Astrocyte (in vitro differentiated cells and primary cell): ENCODE measurements around the gene OSTN. TPM values are rescaled to one million over a fixed set of nuclear protein-coding genes. Genes with fewer than 3 reads are reported as not detected.

ENCODE experiments used
- DNase-seq: peaks from one replicate; pipeline ENCODE4 v3.0.0-alpha.2; 2010; ENCODE audit warnings: low read depth
- FAIRE-seq: peaks from 2 replicates; lab custom pipeline; 2011; peaks lifted over from hg19 to GRCh38; lab: Jason Lieb, UNC
- H2AFZ ChIP-seq: 2 replicates; pipeline ENCODE4 v1.6.0; 2012; ENCODE audit warnings: low read depth, low read length, inconsistent platforms
- H3K27ac ChIP-seq: 2 replicates; pipeline ENCODE4 v1.5.1; 2011; ENCODE audit warnings: low read depth, low read length, inconsistent platforms
- H3K27me3 ChIP-seq: 2 replicates; pipeline ENCODE4 v1.6.0; 2011; ENCODE audit warnings: low read length, inconsistent platforms; ENCODE audit not compliant: insufficient read depth
- H3K36me3 ChIP-seq: 2 replicates; pipeline ENCODE4 v1.5.1; 2011; ENCODE audit warnings: low read length, inconsistent platforms; ENCODE audit not compliant: insufficient read depth
- H3K4me1 ChIP-seq: 2 replicates; pipeline ENCODE4 v1.5.1; 2011; ENCODE audit warnings: low read length, inconsistent platforms; ENCODE audit not compliant: insufficient read depth
- H3K4me2 ChIP-seq: 2 replicates; pipeline ENCODE4 v1.6.0; 2012; ENCODE audit warnings: low read length, inconsistent platforms
- H3K4me3 ChIP-seq: 2 replicates; pipeline ENCODE4 v1.5.1; 2011; ENCODE audit warnings: low read depth, mild to moderate bottlenecking, low read length, inconsistent platforms; ENCODE audit not compliant: insufficient read depth
- H3K79me2 ChIP-seq: 2 replicates; pipeline ENCODE4 v1.6.0; 2012; ENCODE audit warnings: mild to moderate bottlenecking, low read length, inconsistent platforms; ENCODE audit not compliant: insufficient read depth
- H3K9ac ChIP-seq: 2 replicates; pipeline ENCODE4 v1.6.0; 2012; ENCODE audit warnings: mild to moderate bottlenecking, low read length, inconsistent platforms
- H3K9me3 ChIP-seq: 2 replicates; pipeline ENCODE4 v1.5.1; 2012; ENCODE audit warnings: low read depth, mild to moderate bottlenecking, low read length, inconsistent platforms; ENCODE audit not compliant: insufficient read depth
- H4K20me1 ChIP-seq: 2 replicates; pipeline ENCODE4 v1.6.0; 2012; ENCODE audit warnings: low read length, inconsistent platforms; ENCODE audit not compliant: insufficient read depth
- H3K27ac Mint-ChIP-seq: one replicate; pipeline ENCODE4 v1.8.0; 2021; ENCODE audit warnings: mild to moderate bottlenecking, mixed read lengths; ENCODE audit not compliant: unreplicated experiment
- H3K27me3 Mint-ChIP-seq: one replicate; pipeline ENCODE4 v1.8.0; 2021; ENCODE audit warnings: low read depth, mixed read lengths; ENCODE audit not compliant: unreplicated experiment
- H3K36me3 Mint-ChIP-seq: one replicate; pipeline ENCODE4 v1.8.0; 2021; ENCODE audit warnings: low read depth, mixed read lengths; ENCODE audit not compliant: unreplicated experiment
- H3K4me1 Mint-ChIP-seq: one replicate; pipeline ENCODE4 v1.8.0; 2021; ENCODE audit warnings: low read depth, mixed read lengths; ENCODE audit not compliant: unreplicated experiment
- H3K4me3 Mint-ChIP-seq: one replicate; pipeline ENCODE4 v1.8.0; 2021; ENCODE audit warnings: mild to moderate bottlenecking, moderate library complexity, mixed read lengths; ENCODE audit not compliant: unreplicated experiment
- H3K9me3 Mint-ChIP-seq: one replicate; pipeline ENCODE4 v1.8.0; 2021; ENCODE audit warnings: mild to moderate bottlenecking, mixed read lengths; ENCODE audit not compliant: unreplicated experiment
- EZH2 ChIP-seq: IDR thresholded peaks from 2 replicates; pipeline ENCODE4 v1.6.1; 2012; ENCODE audit warnings: mild to moderate bottlenecking, low read length, inconsistent platforms; ENCODE audit not compliant: insufficient read depth
- total RNA-seq: library from RNA; stranded (reverse); gene quantifications from 2 replicates; pipeline ENCODE4 v1.2.1, GENCODE V29; 2021
- TF ChIP-seq, protein P1 (sequence below): IDR thresholded peaks from 2 replicates; pipeline ENCODE4 v1.5.1; 2011; ENCODE audit warnings: low read depth, mild to moderate bottlenecking, inconsistent platforms, low read length, moderate library complexity; ENCODE audit not compliant: insufficient read depth

Gene OSTN
- total RNA-seq, 1 donor from 2014 or later, result not detected

DNA sequence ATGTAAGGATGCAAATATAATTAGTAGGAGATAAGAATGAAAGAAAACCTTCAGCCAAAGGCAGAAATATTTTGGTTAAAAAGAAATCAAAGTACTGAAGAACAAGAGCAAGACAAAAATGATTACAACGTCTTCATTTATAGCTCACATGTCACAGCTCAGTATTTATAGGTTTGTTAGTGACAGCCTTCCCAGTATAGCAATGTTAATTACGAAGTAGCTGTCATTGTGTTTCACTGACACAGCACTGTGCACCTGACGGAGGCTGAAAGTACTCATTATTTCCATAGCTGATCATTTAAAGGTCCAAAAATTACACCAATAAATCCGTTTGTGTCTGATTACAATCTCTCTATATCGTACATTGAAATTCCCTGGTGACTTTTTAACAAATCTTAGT is 561 bp upstream of the OSTN start:
- H3K9me3 Mint-ChIP-seq, result no peaks in the 10 kb centered on the region
- no peak overlapping the region for H3K4me2 ChIP-seq
- no peaks in the 10 kb centered on the region for H4K20me1 ChIP-seq
- no peaks in the 10 kb centered on the region for H3K9me3 ChIP-seq
- H3K4me3 Mint-ChIP-seq, result no peak overlapping the region
- H3K27me3 ChIP-seq, result no peaks in the 10 kb centered on the region
- no peak overlapping the region for H3K27ac Mint-ChIP-seq
- DNase-seq (no peak), FAIRE-seq (no peak)
- TF ChIP-seq EZH2, result no peak
- TF ChIP-seq, protein P1, sequence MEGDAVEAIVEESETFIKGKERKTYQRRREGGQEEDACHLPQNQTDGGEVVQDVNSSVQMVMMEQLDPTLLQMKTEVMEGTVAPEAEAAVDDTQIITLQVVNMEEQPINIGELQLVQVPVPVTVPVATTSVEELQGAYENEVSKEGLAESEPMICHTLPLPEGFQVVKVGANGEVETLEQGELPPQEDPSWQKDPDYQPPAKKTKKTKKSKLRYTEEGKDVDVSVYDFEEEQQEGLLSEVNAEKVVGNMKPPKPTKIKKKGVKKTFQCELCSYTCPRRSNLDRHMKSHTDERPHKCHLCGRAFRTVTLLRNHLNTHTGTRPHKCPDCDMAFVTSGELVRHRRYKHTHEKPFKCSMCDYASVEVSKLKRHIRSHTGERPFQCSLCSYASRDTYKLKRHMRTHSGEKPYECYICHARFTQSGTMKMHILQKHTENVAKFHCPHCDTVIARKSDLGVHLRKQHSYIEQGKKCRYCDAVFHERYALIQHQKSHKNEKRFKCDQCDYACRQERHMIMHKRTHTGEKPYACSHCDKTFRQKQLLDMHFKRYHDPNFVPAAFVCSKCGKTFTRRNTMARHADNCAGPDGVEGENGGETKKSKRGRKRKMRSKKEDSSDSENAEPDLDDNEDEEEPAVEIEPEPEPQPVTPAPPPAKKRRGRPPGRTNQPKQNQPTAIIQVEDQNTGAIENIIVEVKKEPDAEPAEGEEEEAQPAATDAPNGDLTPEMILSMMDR, result no peak
- no peaks in the 10 kb centered on the region for H3K27me3 Mint-ChIP-seq
- no peak overlapping the region for H3K27ac ChIP-seq
- no peak overlapping the region for H2AFZ ChIP-seq
- no peaks in the 10 kb centered on the region for H3K79me2 ChIP-seq
- no peaks in the 10 kb centered on the region for H3K36me3 ChIP-seq
- H3K36me3 Mint-ChIP-seq, result no peaks in the 10 kb centered on the region
- H3K4me1 ChIP-seq, result no peaks in the 10 kb centered on the region
- no peaks in the 10 kb centered on the region for H3K4me1 Mint-ChIP-seq
- no peak overlapping the region for H3K4me3 ChIP-seq
- H3K9ac ChIP-seq, result no peak overlapping the region

DNA sequence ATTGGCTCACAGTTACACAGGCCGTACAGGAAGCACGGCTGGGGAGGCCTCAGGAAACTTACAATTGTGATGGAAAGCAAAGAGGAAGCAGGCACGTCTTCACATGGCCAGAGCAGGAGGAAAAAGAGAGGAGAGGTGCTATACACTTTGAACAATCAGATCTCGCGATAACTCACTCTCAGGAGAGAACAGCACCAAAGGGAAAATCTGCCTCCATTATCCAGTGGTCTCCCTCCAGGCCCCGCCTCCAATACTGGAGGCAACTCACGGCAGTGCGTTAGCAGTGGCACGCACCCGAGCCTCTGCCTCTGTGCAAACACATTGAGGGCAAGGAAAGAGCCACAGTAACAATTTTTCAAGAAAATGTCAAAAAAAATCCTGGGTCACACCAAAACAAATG is 11.0 kb downstream of the OSTN start:
- H3K36me3 Mint-ChIP-seq, result no peaks in the 10 kb centered on the region
- no peaks in the 10 kb centered on the region for H3K27me3 Mint-ChIP-seq
- Histone ChIP-seq H3K79me2 (no peaks in the 10 kb centered on the region), H4K20me1 (no peaks in the 10 kb centered on the region), H3K4me2 (no peak overlapping the region), H3K4me1 (no peaks in the 10 kb centered on the region), H3K36me3 (no peaks in the 10 kb centered on the region), H3K9me3 (no peaks in the 10 kb centered on the region), H3K9ac (no peak overlapping the region), H3K27ac (no peak overlapping the region), H3K4me3 (no peak overlapping the region), H2AFZ (no peak overlapping the region), H3K27me3 (no peaks in the 10 kb centered on the region)
- TF ChIP-seq EZH2, result no peak
- no peak overlapping the region for H3K4me3 Mint-ChIP-seq
- no peak overlapping the region for H3K27ac Mint-ChIP-seq
- no peaks in the 10 kb centered on the region for H3K4me1 Mint-ChIP-seq
- no peak for FAIRE-seq
- H3K9me3 Mint-ChIP-seq, result no peaks in the 10 kb centered on the region
- DNase-seq, result no peak

DNA sequence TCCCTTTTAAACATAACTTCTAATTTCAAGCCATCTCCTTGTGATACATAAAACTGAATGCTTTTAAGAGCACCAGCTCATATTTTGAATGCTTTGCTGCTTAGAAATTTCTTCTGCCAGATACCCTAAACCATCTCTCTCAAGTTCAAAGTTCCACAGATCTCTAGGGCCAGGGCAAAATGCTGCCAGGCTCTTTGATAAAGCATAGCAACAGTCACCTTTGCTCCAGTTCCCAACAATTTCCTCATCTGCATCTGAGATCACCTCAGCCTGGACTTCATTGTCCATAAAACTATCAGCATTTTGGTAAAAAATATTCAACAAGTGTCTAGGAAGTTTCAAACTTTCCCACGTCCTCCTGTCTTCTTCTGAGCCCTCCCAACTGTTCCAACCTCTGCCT is 17.5 kb downstream of the OSTN start:
- Mint-ChIP-seq H3K27ac (no peak overlapping the region), H3K4me1 (no peaks in the 10 kb centered on the region), H3K4me3 (no peak overlapping the region), H3K36me3 (no peaks in the 10 kb centered on the region), H3K27me3 (no peaks in the 10 kb centered on the region), H3K9me3 (no peaks in the 10 kb centered on the region)
- H3K27ac ChIP-seq, result no peak overlapping the region
- H3K9ac ChIP-seq, result no peak overlapping the region
- H2AFZ ChIP-seq, result no peak overlapping the region
- H3K36me3 ChIP-seq, result no peaks in the 10 kb centered on the region
- DNase-seq (no peak), FAIRE-seq (no peak)
- no peak overlapping the region for H3K4me2 ChIP-seq
- no peaks in the 10 kb centered on the region for H3K4me1 ChIP-seq
- H3K9me3 ChIP-seq, result no peaks in the 10 kb centered on the region
- H3K4me3 ChIP-seq, result no peak overlapping the region
- no peaks in the 10 kb centered on the region for H4K20me1 ChIP-seq
- H3K79me2 ChIP-seq, result no peaks in the 10 kb centered on the region
- TF ChIP-seq, protein P1, result no peak
- TF ChIP-seq EZH2, result no peak
- H3K27me3 ChIP-seq, result no peaks in the 10 kb centered on the region
